ENCODE measurements around the gene EGR1.

GRCh38 chr5:138470322-138471051 is 5.2 kb downstream of the EGR1 start:
- TF ChIP-seq CTCF (optimal IDR thresholded peaks at IDR 0.05 in 1 of 3, IDR thresholded peaks at IDR 0.05 in 1 of 3, conservative IDR thresholded peaks at IDR 0.05 in 1 of 3; ENCODE audit: extremely low read depth in 1 of 3, insufficient read depth in 2 of 3, low read length in 3 of 3), result no peak
- no peak for TF ChIP-seq EZH2 (IDR thresholded peaks at IDR 0.05; ENCODE audit: low read length)
